C1 segment of cervical spinal cord (tissue), 14 donors: Measurements from ENCODE around the gene SBNO2.
A peak's percentile ranks its signal among the peaks of the same experiment; 100 is the strongest.

Experiments used
- DNase-seq, 14 donors: peaks; one replicate each; lab custom pipeline; 2025; lab: John Stamatoyannopoulos, UW

The SBNO2 gene

GRCh38 chr19:1108291-1109031 is 65.6 kb downstream of the SBNO2 start:
- DNase-seq: no peak

GRCh38 chr19:1107661-1108261 is 66.3 kb downstream of the SBNO2 start:
- DNase-seq: no peak

GRCh38 chr19:1106841-1107660 is 67.0 kb downstream of the SBNO2 start:
- no peak for DNase-seq

- DNase-seq: no peak
These were observed 67.9 kb downstream of the SBNO2 start for GRCh38 chr19:1105873-1106840.

GRCh38 chr19:1105008-1105872 is 68.8 kb downstream of the SBNO2 start:
- DNase-seq: no peak

- DNase-seq: peak in 12 of 14 donors; percentile 36 to 82 (median 62)
These were observed 69.6 kb downstream of the SBNO2 start for GRCh38 chr19:1104311-1105007.

GRCh38 chr19:1103708-1104310 is 70.3 kb downstream of the SBNO2 start, which contains the start of gene GPX4:
GPX4 (plus strand) TSS chr19:1103994; CDS start chr19:1104044, 50 bp downstream.
- peak; percentile 88 to 99 (median 96) for DNase-seq

- DNase-seq: no peak
These were observed 70.8 kb downstream of the SBNO2 start for GRCh38 chr19:1103132-1103707.

- DNase-seq: peak in 1 of 14 donors; percentile 15
These were observed 71.5 kb downstream of the SBNO2 start for GRCh38 chr19:1102407-1103131.

GRCh38 chr19:1101337-1101698 is 72.8 kb downstream of the SBNO2 start:
- peak in 3 of 14 donors; percentile 38 to 66 (median 64) for DNase-seq

GRCh38 chr19:1098177-1099051 is 75.7 kb downstream of the SBNO2 start:
- no peak for DNase-seq

GRCh38 chr19:1097810-1098176 is 76.3 kb downstream of the SBNO2 start:
- no peak for DNase-seq

GRCh38 chr19:1094978-1095701 is 78.9 kb downstream of the SBNO2 start, which contains the start of gene POLR2E:
POLR2E (minus strand) TSS chr19:1095375; CDS start chr19:1095315, 60 bp downstream.
- peak; percentile 88 to 99 (median 96) for DNase-seq

- DNase-seq: no peak
These were observed 79.5 kb downstream of the SBNO2 start for GRCh38 chr19:1094655-1094977.

GRCh38 chr19:1093811-1094553 is 80.1 kb downstream of the SBNO2 start:
- no peak for DNase-seq

- DNase-seq: no peak
These were observed 80.7 kb downstream of the SBNO2 start for GRCh38 chr19:1093330-1093729.
